HEK293 (cell line): ENCODE data around the gene PTH1R.

ENCODE experiments used
- ZNF274 ChIP-seq, 2 experiments: fragments of 200-500 bp in 1 of 2; fragments of 450-650 bp in 1 of 2; sonication (Bioruptor generic) in 1 of 2; formaldehyde crosslinking in 1 of 2; IDR thresholded peaks; 2 replicates each; pipeline versions ENCODE4 v1.5.1 to v1.6.1; 2014 to 2016; ENCODE audit warnings: borderline replicate concordance in 1 of 2, inconsistent platforms in 1 of 2, low read length in 1 of 2, missing biosample characterization in 1 of 2, missing genetic modification characterization in 1 of 2
- ZNF416 ChIP-seq: fragments of 450-650 bp; formaldehyde crosslinking; IDR thresholded peaks from 2 replicates; pipeline ENCODE4 v1.5.1; 2016; ENCODE audit warnings: missing biosample characterization, missing genetic modification characterization
- TF ChIP-seq, protein P1 (sequence below): fragments of 450-650 bp; formaldehyde crosslinking; IDR thresholded peaks from 2 replicates; pipeline ENCODE4 v1.5.1; 2016; ENCODE audit warnings: missing biosample characterization, missing genetic modification characterization, low read depth
- TF ChIP-seq, protein P2 (sequence below): fragments of 450-650 bp; formaldehyde crosslinking; IDR thresholded peaks from 2 replicates; pipeline ENCODE4 v1.5.1; 2016; ENCODE audit warnings: missing biosample characterization, missing genetic modification characterization
- TF ChIP-seq, protein P3 (sequence below): fragments of 450-650 bp; formaldehyde crosslinking; IDR thresholded peaks from 2 replicates; pipeline ENCODE4 v1.5.1; 2016; ENCODE audit warnings: missing biosample characterization, missing genetic modification characterization

DNA sequence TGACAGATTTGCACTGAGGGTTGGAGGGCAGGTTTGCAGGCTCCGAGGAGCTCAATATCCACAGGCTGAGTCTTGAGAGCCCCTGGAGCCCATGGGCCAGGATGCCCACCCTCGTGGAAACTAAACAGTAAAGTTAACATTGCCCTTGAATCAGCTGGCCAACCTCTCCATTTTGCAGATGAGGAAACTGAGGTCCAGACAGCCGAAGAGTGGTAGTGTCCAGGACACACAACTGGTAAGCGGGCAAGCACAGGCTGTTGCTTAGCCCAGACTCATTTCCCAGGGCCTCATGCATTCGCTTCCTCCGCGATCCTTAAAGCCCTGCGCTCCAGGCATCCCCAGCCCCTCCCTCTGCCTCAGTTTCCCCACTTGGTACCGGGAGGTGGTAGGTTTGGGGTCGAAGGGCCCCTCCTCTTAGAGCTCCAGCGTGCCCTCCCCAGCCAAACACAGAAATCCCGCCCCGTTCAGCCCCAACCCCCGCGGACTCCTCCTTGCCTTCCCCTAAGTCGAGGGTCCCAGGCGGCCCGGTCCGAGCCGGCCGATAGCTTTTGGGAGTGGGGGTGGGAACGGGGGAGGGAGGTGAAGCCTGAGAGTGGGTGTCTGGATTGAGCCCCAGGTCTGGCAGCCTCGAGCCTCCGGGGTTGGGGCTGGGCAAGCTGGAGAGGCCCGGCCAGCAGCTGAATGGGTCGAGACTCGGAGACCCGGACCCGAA is 3.5 kb downstream of the PTH1R start:
- TF ChIP-seq, protein P1, sequence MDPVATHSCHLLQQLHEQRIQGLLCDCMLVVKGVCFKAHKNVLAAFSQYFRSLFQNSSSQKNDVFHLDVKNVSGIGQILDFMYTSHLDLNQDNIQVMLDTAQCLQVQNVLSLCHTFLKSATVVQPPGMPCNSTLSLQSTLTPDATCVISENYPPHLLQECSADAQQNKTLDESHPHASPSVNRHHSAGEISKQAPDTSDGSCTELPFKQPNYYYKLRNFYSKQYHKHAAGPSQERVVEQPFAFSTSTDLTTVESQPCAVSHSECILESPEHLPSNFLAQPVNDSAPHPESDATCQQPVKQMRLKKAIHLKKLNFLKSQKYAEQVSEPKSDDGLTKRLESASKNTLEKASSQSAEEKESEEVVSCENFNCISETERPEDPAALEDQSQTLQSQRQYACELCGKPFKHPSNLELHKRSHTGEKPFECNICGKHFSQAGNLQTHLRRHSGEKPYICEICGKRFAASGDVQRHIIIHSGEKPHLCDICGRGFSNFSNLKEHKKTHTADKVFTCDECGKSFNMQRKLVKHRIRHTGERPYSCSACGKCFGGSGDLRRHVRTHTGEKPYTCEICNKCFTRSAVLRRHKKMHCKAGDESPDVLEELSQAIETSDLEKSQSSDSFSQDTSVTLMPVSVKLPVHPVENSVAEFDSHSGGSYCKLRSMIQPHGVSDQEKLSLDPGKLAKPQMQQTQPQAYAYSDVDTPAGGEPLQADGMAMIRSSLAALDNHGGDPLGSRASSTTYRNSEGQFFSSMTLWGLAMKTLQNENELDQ (tag by site-specific recombination) = no peak
- TF ChIP-seq, protein P2, sequence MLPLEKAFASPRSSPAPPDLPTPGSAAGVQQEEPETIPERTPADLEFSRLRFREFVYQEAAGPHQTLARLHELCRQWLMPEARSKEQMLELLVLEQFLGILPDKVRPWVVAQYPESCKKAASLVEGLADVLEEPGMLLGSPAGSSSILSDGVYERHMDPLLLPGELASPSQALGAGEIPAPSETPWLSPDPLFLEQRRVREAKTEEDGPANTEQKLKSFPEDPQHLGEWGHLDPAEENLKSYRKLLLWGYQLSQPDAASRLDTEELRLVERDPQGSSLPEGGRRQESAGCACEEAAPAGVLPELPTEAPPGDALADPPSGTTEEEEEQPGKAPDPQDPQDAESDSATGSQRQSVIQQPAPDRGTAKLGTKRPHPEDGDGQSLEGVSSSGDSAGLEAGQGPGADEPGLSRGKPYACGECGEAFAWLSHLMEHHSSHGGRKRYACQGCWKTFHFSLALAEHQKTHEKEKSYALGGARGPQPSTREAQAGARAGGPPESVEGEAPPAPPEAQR (tag by site-specific recombination) = no peak
- TF ChIP-seq, protein P3, sequence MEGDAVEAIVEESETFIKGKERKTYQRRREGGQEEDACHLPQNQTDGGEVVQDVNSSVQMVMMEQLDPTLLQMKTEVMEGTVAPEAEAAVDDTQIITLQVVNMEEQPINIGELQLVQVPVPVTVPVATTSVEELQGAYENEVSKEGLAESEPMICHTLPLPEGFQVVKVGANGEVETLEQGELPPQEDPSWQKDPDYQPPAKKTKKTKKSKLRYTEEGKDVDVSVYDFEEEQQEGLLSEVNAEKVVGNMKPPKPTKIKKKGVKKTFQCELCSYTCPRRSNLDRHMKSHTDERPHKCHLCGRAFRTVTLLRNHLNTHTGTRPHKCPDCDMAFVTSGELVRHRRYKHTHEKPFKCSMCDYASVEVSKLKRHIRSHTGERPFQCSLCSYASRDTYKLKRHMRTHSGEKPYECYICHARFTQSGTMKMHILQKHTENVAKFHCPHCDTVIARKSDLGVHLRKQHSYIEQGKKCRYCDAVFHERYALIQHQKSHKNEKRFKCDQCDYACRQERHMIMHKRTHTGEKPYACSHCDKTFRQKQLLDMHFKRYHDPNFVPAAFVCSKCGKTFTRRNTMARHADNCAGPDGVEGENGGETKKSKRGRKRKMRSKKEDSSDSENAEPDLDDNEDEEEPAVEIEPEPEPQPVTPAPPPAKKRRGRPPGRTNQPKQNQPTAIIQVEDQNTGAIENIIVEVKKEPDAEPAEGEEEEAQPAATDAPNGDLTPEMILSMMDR = no peak
- TF ChIP-seq ZNF274 (IDR thresholded peaks at IDR 0.05; ENCODE audit: low read length) (no peak), ZNF274 (tag by site-specific recombination; IDR thresholded peaks at IDR 0.05; ENCODE audit: borderline replicate concordance) (no peak), ZNF416 (tag by site-specific recombination) (no peak)
